RWPE2 (cell line): Measurements from ENCODE around the gene LRP2.

Experiments used
- ATAC-seq: fragments of 200-7000 bp; cut with Tn5 transposase; 3 replicates; pipeline ENCODE4 v1.9.1; 2021; ENCODE audit warnings: low read depth
- DNase-seq: peaks from one replicate; pipeline ENCODE4 v3.0.0-alpha.2; 2020; ENCODE audit warnings: low spot score
- H3K27ac ChIP-seq: fragments of 450-650 bp; 2 replicates; pipeline ENCODE4 v1.5.1; 2017; ENCODE audit warnings: mild to moderate bottlenecking; ENCODE audit not compliant: poor library complexity, severe bottlenecking
- H3K27me3 ChIP-seq: fragments of 250-450 bp; sonication (Bioruptor Pico); 2 replicates; pipeline ENCODE4 v1.5.1; 2021; ENCODE audit warnings: mild to moderate bottlenecking, moderate library complexity; ENCODE audit not compliant: insufficient read depth, poor library complexity, severe bottlenecking
- H3K36me3 ChIP-seq: fragments of 250-450 bp; sonication (Bioruptor Pico); 2 replicates; pipeline ENCODE4 v1.5.1; 2020; ENCODE audit warnings: low read depth, mild to moderate bottlenecking, moderate library complexity
- H3K4me1 ChIP-seq: fragments of 250-450 bp; sonication (Bioruptor Pico); 2 replicates; pipeline ENCODE4 v1.5.1; 2021; ENCODE audit warnings: mild to moderate bottlenecking, moderate library complexity; ENCODE audit not compliant: insufficient read depth, poor library complexity, severe bottlenecking
- H3K4me3 ChIP-seq: fragments of 250-450 bp; sonication (Bioruptor Pico); 2 replicates; pipeline ENCODE4 v1.5.1; 2021; ENCODE audit warnings: mild to moderate bottlenecking, moderate library complexity; ENCODE audit not compliant: severe bottlenecking
- H3K9me3 ChIP-seq: fragments of 250-450 bp; sonication (Bioruptor Pico); 2 replicates; pipeline ENCODE4 v1.5.1; 2021; ENCODE audit warnings: mild to moderate bottlenecking, moderate library complexity; ENCODE audit not compliant: severe bottlenecking
- TF ChIP-seq, protein P1 (sequence below): fragments of 450-650 bp; IDR thresholded peaks from one replicate; pipeline ENCODE4 v1.5.1; 2017; ENCODE audit warnings: mild to moderate bottlenecking, moderate library complexity; ENCODE audit not compliant: poor library complexity, severe bottlenecking

The LRP2 gene

DNA sequence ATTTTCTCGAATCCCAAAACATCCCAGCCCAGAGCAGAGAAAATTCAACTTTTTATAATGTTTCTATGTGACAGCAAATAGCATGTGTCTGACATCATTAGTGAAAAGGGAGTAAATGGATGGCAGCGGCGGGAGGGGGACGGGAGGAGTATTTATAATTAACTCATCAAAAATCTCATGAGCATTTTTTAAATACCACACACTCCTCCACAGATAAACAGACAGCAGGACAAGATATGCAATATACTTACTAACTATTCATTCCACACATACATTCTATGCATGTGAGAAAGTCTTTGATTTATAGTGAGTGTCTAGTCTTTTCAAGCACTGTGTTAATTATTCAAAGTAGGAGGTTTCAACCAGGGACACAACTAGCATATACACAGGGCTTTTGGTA is 107.6 kb downstream of the LRP2 start:
- Histone ChIP-seq H3K9me3 (no peaks in the 10 kb centered on the region), H3K4me1 (no peaks in the 10 kb centered on the region), H3K4me3 (no peak overlapping the region), H3K27me3 (peaks cover 21% of the 10 kb centered on the region), H3K36me3 (no peaks in the 10 kb centered on the region), H3K27ac (no peak overlapping the region)
- ATAC-seq (no peak), DNase-seq (no peak)
- TF ChIP-seq, protein P1, sequence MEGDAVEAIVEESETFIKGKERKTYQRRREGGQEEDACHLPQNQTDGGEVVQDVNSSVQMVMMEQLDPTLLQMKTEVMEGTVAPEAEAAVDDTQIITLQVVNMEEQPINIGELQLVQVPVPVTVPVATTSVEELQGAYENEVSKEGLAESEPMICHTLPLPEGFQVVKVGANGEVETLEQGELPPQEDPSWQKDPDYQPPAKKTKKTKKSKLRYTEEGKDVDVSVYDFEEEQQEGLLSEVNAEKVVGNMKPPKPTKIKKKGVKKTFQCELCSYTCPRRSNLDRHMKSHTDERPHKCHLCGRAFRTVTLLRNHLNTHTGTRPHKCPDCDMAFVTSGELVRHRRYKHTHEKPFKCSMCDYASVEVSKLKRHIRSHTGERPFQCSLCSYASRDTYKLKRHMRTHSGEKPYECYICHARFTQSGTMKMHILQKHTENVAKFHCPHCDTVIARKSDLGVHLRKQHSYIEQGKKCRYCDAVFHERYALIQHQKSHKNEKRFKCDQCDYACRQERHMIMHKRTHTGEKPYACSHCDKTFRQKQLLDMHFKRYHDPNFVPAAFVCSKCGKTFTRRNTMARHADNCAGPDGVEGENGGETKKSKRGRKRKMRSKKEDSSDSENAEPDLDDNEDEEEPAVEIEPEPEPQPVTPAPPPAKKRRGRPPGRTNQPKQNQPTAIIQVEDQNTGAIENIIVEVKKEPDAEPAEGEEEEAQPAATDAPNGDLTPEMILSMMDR: no peak

DNA sequence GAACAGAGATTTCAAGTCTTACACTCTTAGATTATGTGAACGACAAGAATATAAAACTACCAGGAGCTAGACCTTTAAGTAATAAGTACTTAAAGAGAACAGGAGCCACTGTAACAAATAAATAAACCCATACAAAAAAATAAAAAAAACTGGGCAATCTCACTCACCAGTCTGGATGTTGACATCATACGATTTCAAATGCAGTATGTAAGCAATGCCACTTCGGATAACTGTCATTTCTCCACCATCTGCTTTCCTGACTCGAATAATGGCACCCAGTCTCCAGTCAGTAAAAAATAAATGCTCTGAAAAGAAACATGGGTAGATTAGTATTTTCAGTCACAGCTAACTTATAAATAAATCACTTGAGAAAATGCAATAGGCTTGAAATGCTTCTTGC is 115.1 kb downstream of the LRP2 start:
- no peak for DNase-seq
- no peak for ATAC-seq
- H3K4me1 ChIP-seq: no peaks in the 10 kb centered on the region
- no peaks in the 10 kb centered on the region for H3K36me3 ChIP-seq
- H3K27me3 ChIP-seq: peaks cover 4% of the 10 kb centered on the region
- H3K4me3 ChIP-seq: no peak overlapping the region
- no peaks in the 10 kb centered on the region for H3K9me3 ChIP-seq
- H3K27ac ChIP-seq: no peak overlapping the region
- TF ChIP-seq, protein P1: no peak

DNA sequence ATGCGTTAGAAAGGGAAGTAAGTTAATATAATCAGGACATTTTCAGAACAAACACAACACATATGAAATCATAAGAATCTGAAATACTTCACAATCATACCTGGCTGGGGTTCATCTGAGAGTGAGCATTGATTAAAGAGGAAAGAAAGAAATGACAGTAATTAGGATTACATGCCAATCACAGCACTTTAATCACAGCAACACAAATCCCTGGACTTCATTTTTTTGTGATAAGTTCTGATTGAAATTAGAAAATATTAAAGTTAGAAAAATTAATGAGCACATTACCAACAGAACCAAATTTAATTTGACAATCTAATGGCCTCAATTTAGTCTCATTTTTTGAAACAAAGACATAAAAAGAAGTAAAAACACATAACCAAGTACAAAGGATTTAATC is 121.9 kb downstream of the LRP2 start:
- DNase-seq (no peak), ATAC-seq (no peak)
- Histone ChIP-seq H3K4me3 (no peak overlapping the region), H3K4me1 (no peaks in the 10 kb centered on the region), H3K27me3 (peaks cover 4% of the 10 kb centered on the region), H3K27ac (no peak overlapping the region), H3K9me3 (no peaks in the 10 kb centered on the region), H3K36me3 (no peaks in the 10 kb centered on the region)
- TF ChIP-seq, protein P1: no peak

DNA sequence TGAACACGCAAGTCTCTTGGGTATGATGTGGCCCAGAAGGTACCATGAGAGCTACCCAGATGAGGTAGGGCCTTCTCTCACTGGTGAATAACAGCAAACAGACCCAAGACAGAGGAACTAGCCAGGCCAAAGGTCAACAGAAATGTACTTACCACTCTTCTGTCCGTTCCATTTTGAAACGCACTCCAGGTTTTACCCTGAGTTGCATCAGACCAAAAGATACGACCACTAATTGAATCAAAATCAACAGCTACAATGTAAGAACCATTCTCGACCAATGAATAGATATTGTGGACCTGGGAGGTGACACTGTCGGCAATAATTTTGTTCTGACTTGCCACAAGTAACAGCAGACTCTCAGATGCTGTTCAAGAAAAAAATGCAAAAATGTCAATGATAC is 124.4 kb downstream of the LRP2 start:
- TF ChIP-seq, protein P1: no peak
- no peak overlapping the region for H3K4me3 ChIP-seq
- ATAC-seq (no peak), DNase-seq (no peak)
- H3K4me1 ChIP-seq: no peaks in the 10 kb centered on the region
- H3K27ac ChIP-seq: no peak overlapping the region
- peaks cover 4% of the 10 kb centered on the region for H3K27me3 ChIP-seq
- H3K9me3 ChIP-seq: no peaks in the 10 kb centered on the region
- H3K36me3 ChIP-seq: no peaks in the 10 kb centered on the region

DNA sequence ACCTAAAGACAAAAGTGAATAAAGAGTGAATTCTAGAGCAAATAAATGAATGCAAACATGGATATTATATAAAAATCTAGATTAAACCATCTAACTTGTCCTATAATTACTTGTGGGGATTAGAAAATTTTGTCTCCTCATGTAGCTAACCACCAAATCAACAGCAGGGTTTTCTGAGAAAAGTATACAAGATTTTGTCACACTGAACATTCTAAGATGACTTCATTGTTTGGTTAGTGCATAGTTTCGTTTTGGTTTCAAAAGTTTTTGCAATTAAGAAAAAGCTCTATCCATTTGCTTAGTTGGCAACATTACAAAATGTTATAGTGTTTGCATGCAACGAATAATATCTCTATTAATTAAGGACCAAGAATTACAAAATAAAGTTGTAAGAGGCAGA is 125.0 kb downstream of the LRP2 start:
- ATAC-seq (no peak), DNase-seq (no peak)
- Histone ChIP-seq H3K36me3 (no peaks in the 10 kb centered on the region), H3K27ac (no peak overlapping the region), H3K9me3 (no peaks in the 10 kb centered on the region), H3K4me3 (no peak overlapping the region), H3K27me3 (peaks cover 4% of the 10 kb centered on the region), H3K4me1 (no peaks in the 10 kb centered on the region)
- TF ChIP-seq, protein P1: no peak
